Fibroblast of peridontal ligament (primary cell): ENCODE data around the gene DPY19L2.
"Not testable (repeated sequence)": the region's sequence is repeated elsewhere in the genome, so short reads cannot be mapped to it uniquely, and the experiment has no call there.

ENCODE experiments used
- DNase-seq: peaks from one replicate; pipeline ENCODE4 v3.0.0-alpha.2; 2010; ENCODE audit errors: extremely low read depth

DPY19L2 gene

DNA sequence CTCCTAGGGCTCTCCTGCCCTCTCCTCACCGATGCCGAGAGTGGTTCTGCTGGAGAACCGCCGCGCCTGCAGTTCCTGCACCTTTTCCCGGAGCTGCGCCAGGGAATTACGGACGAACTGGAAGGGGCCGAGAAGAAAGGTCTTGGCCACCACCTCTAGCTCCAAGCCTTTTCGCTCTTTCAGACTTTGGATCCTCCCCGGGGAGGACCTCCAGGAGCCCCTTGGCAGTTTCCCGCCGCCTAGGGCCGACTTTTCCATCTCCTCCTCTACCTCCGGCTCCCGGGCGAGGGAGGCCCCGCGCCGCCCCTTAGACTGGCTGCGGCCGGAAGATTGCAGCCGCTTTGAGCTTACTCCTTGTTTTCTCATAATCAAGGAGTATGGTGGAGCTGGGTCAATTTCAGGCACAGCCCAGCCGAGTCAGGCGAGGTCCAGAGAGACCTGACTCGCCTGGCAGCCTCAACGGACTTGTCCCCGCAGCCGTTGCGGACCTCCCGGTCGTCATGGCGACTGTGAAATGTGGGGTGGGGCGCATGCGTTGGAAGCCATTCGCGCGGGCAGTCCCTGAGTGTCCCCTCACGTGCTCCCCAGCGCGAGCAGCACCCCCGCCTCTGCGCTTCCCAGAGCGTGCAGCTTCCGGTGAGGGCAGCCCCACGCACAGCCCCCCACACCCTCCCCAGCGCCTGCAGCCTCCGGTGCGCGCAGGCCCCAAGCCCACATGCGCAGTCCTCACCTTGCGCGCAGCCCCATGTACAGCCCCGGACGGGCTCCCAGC, at the start of gene DPY19L2:
Gene DPY19L2, minus strand, starts transcription at position 466 of the 772 bp plus-strand sequence. Its CDS starts 100 bp downstream, at position 366.
- DNase-seq, result peak; percentile 59

- DNase-seq, result not testable (repeated sequence)
Observed at GRCh38 chr12:63716891-63717290, 48.6 kb upstream of the DPY19L2 start.

- DNase-seq, result not testable (repeated sequence)
Observed at GRCh38 chr12:63715107-63715625, 46.9 kb upstream of the DPY19L2 start.

DNA sequence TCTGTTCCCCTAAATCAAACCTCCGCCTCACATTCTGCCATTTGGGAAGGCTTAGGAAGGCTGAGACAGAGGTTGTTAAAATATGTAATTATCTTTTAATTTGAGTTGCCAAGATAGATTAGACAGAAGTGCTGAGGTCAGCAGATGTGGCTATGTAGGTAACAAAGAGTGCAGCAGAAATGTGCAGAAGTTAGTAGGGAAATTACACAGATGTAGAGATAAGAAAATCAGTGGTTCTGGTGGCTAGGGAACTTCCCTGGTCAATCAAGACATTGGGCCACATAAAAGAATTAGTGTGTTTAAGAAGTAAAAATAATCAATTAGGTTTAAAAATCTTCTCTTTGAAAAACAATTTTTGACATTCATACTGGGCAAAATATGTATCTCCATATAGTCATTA, 46.1 kb upstream of the DPY19L2 start:
- not testable (repeated sequence) for DNase-seq

DNA sequence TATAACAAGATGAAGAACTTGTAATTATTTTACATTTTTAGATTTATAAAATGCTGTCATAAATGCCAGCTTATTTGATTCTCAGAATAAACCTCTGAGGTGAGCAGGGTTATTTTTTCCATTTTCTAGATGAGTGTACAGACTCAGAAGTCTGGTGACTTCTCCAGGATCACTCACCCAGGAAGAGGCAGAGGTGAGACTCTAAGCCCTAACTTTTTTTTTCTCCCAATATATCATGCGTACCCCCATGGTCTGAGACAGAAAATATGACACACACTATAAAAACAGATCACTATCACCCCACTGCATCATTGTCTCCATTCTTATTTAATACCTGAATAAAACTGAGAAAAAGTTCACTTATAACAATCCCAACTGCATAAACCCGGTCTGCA, 45.4 kb upstream of the DPY19L2 start:
- not testable (repeated sequence) for DNase-seq

GRCh38 chr12:63712979-63713680, 44.8 kb upstream of the DPY19L2 start:
- DNase-seq, result not testable (repeated sequence)

DNA sequence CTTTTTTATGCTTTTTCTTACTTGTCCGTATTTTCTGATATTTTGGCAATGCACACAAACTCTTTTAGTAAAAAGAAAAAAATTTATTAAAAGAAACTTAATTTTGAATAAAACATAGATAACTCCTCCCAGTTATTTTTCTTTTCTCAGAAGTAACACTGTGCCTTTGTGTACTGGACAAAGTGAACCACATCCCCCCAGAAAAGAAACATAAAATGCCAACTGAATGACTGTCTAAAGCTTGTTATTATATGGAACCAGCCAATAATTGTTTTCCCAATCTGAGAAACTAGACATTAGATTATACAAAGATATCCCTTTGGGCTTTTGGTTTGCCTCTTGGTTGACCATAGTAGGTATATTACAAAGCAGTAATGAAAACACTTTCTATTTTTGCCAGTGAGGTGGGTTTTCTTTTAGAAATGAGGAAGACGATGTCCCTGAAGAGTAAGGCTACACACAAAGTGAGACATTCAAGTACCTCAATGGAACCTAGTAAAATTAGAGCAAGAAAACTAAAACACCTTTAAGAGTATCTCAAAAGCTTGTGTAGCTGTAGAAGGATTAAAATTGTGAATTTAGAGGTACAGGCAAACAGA, 44.2 kb upstream of the DPY19L2 start:
- peak; percentile 3 for DNase-seq

- peak; percentile 18 for DNase-seq
Observed at GRCh38 chr12:63711339-63711738, 43.0 kb upstream of the DPY19L2 start.

DNA sequence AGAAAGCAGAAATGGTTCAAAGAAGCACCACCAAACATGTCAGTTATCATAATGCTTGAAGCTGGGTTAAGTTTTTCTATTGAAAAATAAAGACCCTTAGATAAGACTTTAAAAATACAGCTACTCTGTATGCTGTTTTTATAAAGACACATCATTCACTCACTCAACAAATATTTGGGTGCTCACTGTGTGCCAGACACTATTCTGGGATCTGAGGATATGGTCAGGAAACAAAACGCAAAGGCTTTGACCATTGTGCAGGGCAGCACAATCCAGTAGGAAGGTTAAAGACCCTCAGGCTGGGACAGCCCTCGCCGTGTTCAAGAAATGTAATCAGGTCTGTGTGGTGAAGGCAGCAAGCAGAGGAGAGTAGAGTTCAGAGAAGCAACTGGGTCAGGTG, 38.0 kb upstream of the DPY19L2 start:
- DNase-seq, result no peak

DNA sequence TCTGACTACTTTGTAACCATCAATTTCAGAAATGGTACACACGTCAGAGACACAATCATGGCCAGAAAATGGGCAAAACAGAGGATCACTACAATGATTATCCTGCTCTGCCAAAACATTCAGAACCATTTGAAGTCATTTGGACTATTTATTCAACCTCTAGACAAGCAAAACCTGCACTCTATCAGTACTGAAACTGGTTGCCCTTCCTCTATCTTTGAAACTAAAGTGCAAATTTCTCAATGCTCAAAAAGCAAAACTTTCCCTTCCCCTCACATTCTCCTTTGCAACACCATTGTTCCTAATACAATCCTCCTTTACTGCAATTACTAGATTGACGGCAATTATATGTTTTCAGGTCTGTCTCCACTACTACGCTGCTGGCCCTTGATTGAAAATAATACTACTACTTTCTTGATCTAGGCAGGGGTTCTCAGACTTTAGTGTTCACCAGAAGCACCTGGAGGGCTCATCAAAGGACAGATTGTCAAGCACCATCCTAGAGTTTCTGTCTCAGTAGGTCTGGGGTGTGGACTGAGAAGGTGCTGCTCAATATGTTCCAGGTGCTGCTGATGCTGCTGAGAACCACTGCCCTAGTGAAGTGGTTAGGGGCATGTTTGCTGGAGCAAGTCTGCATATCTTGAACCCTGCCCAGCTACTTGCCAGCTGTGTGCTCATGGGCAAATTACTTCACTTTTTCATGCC, 31.5 kb upstream of the DPY19L2 start:
- DNase-seq, result not testable (repeated sequence)

DNA sequence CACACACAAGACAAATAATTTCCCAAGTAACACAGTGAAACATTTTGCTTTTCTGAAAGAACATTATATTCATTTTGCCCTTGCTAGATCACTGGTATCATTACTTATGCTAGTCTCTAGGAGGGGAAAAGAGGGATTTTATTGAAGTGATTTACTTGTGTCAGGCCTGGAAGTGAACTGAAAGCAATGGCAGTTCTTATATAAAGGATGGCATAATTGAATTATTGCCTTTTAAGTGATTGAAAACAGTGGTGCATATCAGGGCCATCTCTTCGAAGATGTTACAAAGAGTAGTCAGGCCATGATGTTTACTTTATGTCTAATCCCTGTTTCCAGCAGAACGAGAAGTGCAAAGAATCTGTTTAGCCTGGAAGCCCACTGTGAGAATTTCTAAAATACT, 30.7 kb upstream of the DPY19L2 start:
- not testable (repeated sequence) for DNase-seq

GRCh38 chr12:63690837-63691236, 22.5 kb upstream of the DPY19L2 start:
- not testable (repeated sequence) for DNase-seq

DNA sequence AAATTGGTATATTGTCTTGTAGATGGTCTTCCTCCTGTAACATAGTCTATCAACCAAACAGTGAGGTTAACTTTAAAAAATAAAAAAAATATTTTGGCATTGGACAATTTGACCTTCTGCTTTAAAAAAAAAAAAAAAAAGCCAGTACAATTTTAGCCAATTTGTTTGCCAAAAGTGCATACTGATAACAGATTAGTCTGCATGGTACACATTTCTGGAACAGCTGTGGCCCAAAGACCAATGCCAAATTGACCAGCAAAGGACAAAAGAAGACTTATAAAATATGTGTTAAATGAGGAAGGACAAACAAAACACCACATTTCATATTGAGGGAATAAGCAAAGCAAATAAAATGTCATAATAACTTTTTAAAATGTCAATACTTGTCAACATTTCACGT, 20.8 kb upstream of the DPY19L2 start:
- DNase-seq, result not testable (repeated sequence)

DNA sequence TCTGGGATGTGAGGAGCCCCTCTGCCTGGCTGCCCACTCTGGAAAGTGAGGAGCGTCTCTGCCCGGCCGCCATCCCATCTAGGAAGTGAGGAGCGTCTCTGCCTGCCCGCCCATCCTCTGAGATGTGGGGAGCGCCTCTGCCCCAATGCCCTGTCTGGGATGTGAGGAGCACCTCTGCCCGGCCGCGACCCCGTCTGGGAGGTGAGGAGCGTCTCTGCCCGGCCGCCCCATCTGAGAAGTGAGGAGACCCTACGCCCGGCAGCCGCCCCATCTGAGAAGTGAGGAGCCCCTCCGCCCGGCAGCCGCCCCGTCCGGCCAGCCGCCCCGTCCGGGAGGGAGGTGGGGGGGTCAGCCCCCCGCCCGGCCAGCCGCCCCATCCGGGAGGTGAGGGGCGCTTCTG, 18.3 kb upstream of the DPY19L2 start:
- not testable (repeated sequence) for DNase-seq

DNA sequence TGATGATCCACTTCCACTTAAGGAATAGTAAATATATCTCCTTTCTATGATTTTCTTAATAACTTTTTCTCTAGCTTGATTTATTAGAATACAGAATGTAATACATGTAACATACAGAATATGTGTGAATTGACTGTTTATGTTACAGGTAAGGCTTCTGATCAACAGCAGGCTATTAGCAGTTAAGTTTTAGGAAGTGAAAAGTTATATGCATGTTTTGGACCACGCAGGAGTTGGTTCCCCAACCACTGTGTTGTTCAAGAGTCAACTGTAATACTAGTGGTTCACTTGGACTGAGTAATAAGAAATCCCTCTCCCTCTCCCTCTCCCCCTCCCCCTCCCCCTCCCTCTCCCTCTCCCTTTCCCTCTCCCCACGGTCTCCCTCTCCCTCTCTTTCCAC, 17.5 kb upstream of the DPY19L2 start:
- DNase-seq, result not testable (repeated sequence)

- DNase-seq, result not testable (repeated sequence)
Observed at GRCh38 chr12:63682617-63683016, 14.3 kb upstream of the DPY19L2 start.

DNA sequence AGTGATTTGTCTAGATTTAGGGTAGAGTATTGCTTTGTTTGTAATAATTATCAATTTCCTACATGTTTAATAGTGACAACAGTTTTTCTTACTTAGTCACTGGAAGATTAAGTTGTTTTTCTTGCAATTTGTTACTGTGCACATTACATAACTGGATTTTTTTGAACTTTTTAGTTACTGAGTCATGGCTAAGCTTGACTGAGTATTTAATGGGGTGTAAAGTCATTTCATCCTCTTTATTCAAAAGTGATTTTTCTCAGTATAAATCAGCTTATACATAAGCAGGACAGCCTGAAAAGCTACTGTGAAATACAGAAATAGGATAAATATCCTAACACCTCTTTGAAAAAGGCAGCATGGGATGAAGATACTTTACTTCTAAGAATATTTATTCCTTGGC, 12.5 kb upstream of the DPY19L2 start:
- peak; percentile 11 for DNase-seq

- DNase-seq, result peak; percentile 6
Observed at GRCh38 chr12:63672550-63672949, 4.3 kb upstream of the DPY19L2 start.

DNA sequence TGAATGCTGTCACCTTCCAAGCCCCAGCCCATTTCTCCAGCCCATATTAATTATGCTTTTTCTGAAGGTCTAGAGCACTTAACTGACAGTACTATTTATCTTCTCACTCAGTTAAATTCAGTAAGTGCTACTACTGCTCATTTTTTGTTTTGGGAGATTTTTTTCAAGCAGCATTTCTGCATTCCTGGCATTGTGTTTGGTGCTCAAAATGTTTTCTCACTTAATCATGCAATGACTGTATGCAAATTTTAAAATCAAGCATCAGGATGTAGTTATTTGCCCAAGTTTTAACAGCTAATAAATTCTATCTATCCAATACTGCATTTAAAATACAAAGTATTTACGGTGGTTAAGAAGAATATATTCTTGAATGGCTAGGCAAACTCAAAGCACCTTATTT, 1.6 kb upstream of the DPY19L2 start:
- not testable (repeated sequence) for DNase-seq

- DNase-seq, result not testable (repeated sequence)
Observed at GRCh38 chr12:63669427-63669826, 1.1 kb upstream of the DPY19L2 start.

DNA sequence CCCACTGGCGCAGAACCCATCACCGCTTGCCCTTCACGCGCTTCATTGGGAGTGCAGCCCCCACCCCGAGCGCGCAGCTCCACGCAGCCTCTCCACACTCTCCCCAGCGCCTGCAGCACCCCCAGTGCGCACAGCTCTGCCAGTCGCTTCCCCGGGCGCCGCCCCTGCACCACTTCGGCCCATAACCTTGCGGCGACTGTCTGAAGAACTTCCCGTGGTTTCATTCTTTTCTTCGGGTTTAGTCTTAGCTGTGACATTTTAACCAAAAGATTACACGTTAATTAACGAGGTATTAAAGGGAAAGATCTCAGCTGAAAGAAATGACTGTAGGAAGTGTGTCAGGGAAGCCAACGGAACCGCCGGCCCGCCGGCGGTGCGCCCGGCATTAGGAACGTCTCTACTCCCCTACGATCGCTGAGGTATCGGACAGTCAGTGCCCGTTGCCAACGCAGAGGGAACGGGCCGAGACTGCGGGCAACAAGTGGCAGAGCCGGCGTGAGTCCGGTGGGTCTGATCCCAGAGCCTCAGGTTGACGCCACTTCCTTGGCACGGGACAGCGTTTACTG, 590 bp upstream of the DPY19L2 start:
- DNase-seq, result peak; percentile 36
